IMR-90 (cell line): ENCODE results near the gene CES4A. TPM values are rescaled to one million over a fixed set of nuclear protein-coding genes. Genes with fewer than 3 reads are reported as not detected.
A peak's percentile ranks its signal among the peaks of the same experiment; 100 is the strongest.

Source experiments
- ATAC-seq: fragments of 200-7000 bp; cut with Tn5 transposase; 2 replicates; pipeline ENCODE4 v1.9.1; 2020; ENCODE audit warnings: low read depth, mild to moderate bottlenecking, moderate library complexity
- BruUV-seq: library from RNA; stranded (reverse); fragments of 400-500 nt; replicated peaks from 2 replicates; lab custom pipeline; 2021; lab: Mats Ljungman, UMichigan
- CTCF ChIA-PET: fragments of 300-600 bp; formaldehyde crosslinking; extraction: SDS; loops from one replicate; lab custom pipeline; 2021; ENCODE audit warnings: antibody characterized with exemption; lab: Yijun Ruan, JAX
- POLR2A ChIA-PET: fragments of 300-600 bp; sonication (Branson Sonifier 250); formaldehyde crosslinking; loops from one replicate; lab custom pipeline; 2022; ENCODE audit warnings: antibody characterized with exemption; ENCODE audit not compliant: unreplicated experiment; lab: Charles Lee
- DNase-seq: peaks from one replicate; pipeline ENCODE4 v3.0.0; 2013
- H2AFZ ChIP-seq: replicated peaks from 2 replicates; pipeline ENCODE3; 2013; ENCODE audit warnings: low read length, mild to moderate bottlenecking; ENCODE audit not compliant: poor library complexity
- H2AK5ac ChIP-seq: 2 replicates; pipeline ENCODE4 v1.6.1; 2013; ENCODE audit warnings: low read depth, low read length, inconsistent platforms
- H2AK9ac ChIP-seq: replicated peaks from 2 replicates; pipeline ENCODE3; 2013; ENCODE audit warnings: mild to moderate bottlenecking, low read depth, low read length, moderate library complexity; ENCODE audit not compliant: poor library complexity
- H2BK120ac ChIP-seq: 2 replicates; pipeline ENCODE4 v1.6.1; 2013; ENCODE audit warnings: low read depth, low read length, inconsistent platforms
- H2BK15ac ChIP-seq: 3 replicates; pipeline ENCODE4 v1.6.1; 2013; ENCODE audit warnings: low read depth, low read length, inconsistent platforms
- H2BK20ac ChIP-seq: 2 replicates; pipeline ENCODE4 v1.6.1; 2013; ENCODE audit warnings: low read depth, mild to moderate bottlenecking, inconsistent platforms, low read length, moderate library complexity
- H2BK5ac ChIP-seq: 2 replicates; pipeline ENCODE4 v1.6.1; 2013; ENCODE audit warnings: mild to moderate bottlenecking, low read depth, low read length, inconsistent platforms; ENCODE audit not compliant: poor library complexity, severe bottlenecking
- H3K14ac ChIP-seq: replicated peaks from 2 replicates; pipeline ENCODE4 v1.6.1; 2013; ENCODE audit warnings: low read depth, low read length, inconsistent platforms
- H3K18ac ChIP-seq: 2 replicates; pipeline ENCODE4 v1.6.1; 2013; ENCODE audit warnings: low read depth, low read length, control low read depth
- H3K23ac ChIP-seq: 2 replicates; pipeline ENCODE4 v1.6.1; 2013; ENCODE audit warnings: low read depth, low read length, inconsistent platforms
- H3K27ac ChIP-seq: 2 replicates; pipeline ENCODE4 v1.5.1; 2013; ENCODE audit warnings: mild to moderate bottlenecking, control low read depth, low read length; ENCODE audit not compliant: insufficient read depth
- H3K27me3 ChIP-seq: 2 replicates; pipeline ENCODE4 v1.6.1; 2013; ENCODE audit warnings: low read length; ENCODE audit not compliant: control insufficient read depth, insufficient read depth
- H3K36me3 ChIP-seq: 2 replicates; pipeline ENCODE4 v1.6.1; 2013; ENCODE audit warnings: low read length, mixed read lengths; ENCODE audit not compliant: control insufficient read depth, insufficient read depth
- H3K4ac ChIP-seq: 2 replicates; pipeline ENCODE4 v1.6.1; 2013; ENCODE audit warnings: low read depth, low read length, inconsistent platforms
- H3K4me1 ChIP-seq: 2 replicates; pipeline ENCODE4 v1.6.1; 2013; ENCODE audit warnings: low read length, mixed read lengths; ENCODE audit not compliant: control insufficient read depth, insufficient read depth
- H3K4me2 ChIP-seq: 2 replicates; pipeline ENCODE4 v1.6.1; 2013; ENCODE audit warnings: low read depth, mild to moderate bottlenecking, control low read depth, low read length, moderate library complexity
- H3K4me3 ChIP-seq: 2 replicates; pipeline ENCODE4 v1.5.1; 2013; ENCODE audit warnings: low read depth, mild to moderate bottlenecking, control low read depth, low read length, moderate library complexity; ENCODE audit not compliant: insufficient read depth
- H3K56ac ChIP-seq: 2 replicates; pipeline ENCODE4 v1.6.1; 2013; ENCODE audit warnings: low read length, inconsistent platforms; ENCODE audit not compliant: insufficient read depth; ENCODE audit errors: extremely low read depth
- H3K79me1 ChIP-seq, 2 experiments: 2 replicates each; pipeline ENCODE4 v1.6.1; 2013; ENCODE audit warnings: low read length in 2 of 2, inconsistent platforms in 1 of 2, low read depth in 1 of 2
- H3K9ac ChIP-seq: 2 replicates; pipeline ENCODE4 v1.6.1; 2013; ENCODE audit warnings: low read depth, low read length, control low read depth
- H3K9me1 ChIP-seq: 2 replicates; pipeline ENCODE4 v1.6.1; 2013; ENCODE audit warnings: low read length, inconsistent platforms; ENCODE audit not compliant: insufficient read depth
- H3K9me3 ChIP-seq: 2 replicates; pipeline ENCODE4 v1.6.1; 2013; ENCODE audit warnings: low read length; ENCODE audit not compliant: control insufficient read depth, insufficient read depth
- H4K20me1 ChIP-seq: 2 replicates; pipeline ENCODE4 v1.6.1; 2013; ENCODE audit warnings: low read length, inconsistent platforms; ENCODE audit not compliant: insufficient read depth
- H4K5ac ChIP-seq: 2 replicates; pipeline ENCODE4 v1.6.1; 2013; ENCODE audit warnings: mild to moderate bottlenecking, low read depth, low read length, control low read depth
- H4K8ac ChIP-seq, 2 experiments: 2 replicates each; pipeline ENCODE4 v1.6.1; 2013; ENCODE audit warnings: low read depth in 2 of 2, low read length in 2 of 2, control low read depth in 1 of 2, inconsistent platforms in 1 of 2
- H4K91ac ChIP-seq: 2 replicates; pipeline ENCODE4 v1.6.1; 2013; ENCODE audit warnings: low read depth, low read length, inconsistent platforms; ENCODE audit not compliant: insufficient read depth
- BHLHE40 ChIP-seq: fragments of 150-350 bp; IDR thresholded peaks from 2 replicates; pipeline ENCODE4 v1.6.1; 2016; ENCODE audit warnings: mild to moderate bottlenecking, low read depth, low read length
- CEBPB ChIP-seq: IDR thresholded peaks from 2 replicates; pipeline ENCODE4 v1.6.1; 2012; ENCODE audit warnings: low read depth, low read length, improper control_type of control experiment
- CHD1 ChIP-seq: IDR thresholded peaks from 2 replicates; pipeline ENCODE4 v1.6.1; 2012; ENCODE audit warnings: low read depth, low read length, improper control_type of control experiment
- FOS ChIP-seq: fragments of 150-350 bp; IDR thresholded peaks from 2 replicates; pipeline ENCODE4 v1.6.1; 2016; ENCODE audit warnings: low read depth, low read length
- MAFK ChIP-seq: IDR thresholded peaks from 2 replicates; pipeline ENCODE4 v1.6.1; 2012; ENCODE audit warnings: low read depth, low read length, improper control_type of control experiment
- MAZ ChIP-seq: IDR thresholded peaks from 2 replicates; pipeline ENCODE4 v1.6.1; 2012; ENCODE audit warnings: low read depth, mild to moderate bottlenecking, low read length, improper control_type of control experiment, moderate library complexity, borderline replicate concordance
- MXI1 ChIP-seq: IDR thresholded peaks from 2 replicates; pipeline ENCODE4 v1.6.1; 2012; ENCODE audit warnings: low read depth, mild to moderate bottlenecking, low read length, moderate library complexity, borderline replicate concordance
- RAD21 ChIP-seq: IDR thresholded peaks from 2 replicates; pipeline ENCODE4 v1.6.1; 2012; ENCODE audit warnings: low read length, improper control_type of control experiment
- RCOR1 ChIP-seq: IDR thresholded peaks from 2 replicates; pipeline ENCODE4 v1.6.1; 2012; ENCODE audit warnings: mild to moderate bottlenecking, low read length, improper control_type of control experiment; ENCODE audit not compliant: insufficient replicate concordance
- RFX5 ChIP-seq: IDR thresholded peaks from 2 replicates; pipeline ENCODE4 v1.8.0; 2012; ENCODE audit warnings: low read depth, mild to moderate bottlenecking, low read length, moderate library complexity
- USF2 ChIP-seq: fragments of 150-350 bp; IDR thresholded peaks from 2 replicates; pipeline ENCODE4 v1.6.1; 2017; ENCODE audit warnings: mild to moderate bottlenecking, antibody characterized with exemption, low read length, low read depth
- WGBS, 2 experiments: methylation state at CpG; one replicate each; pipeline versions ENCODE4 v1.1.5 to v1.1.7; 2013; ENCODE audit warnings: missing lambda C conversion rate in 2 of 2; ENCODE audit not compliant: insufficient read length in 1 of 2; ENCODE audit errors: extremely low coverage in 2 of 2; 5-methylcytosine and 5-hydroxymethylcytosine counted together
- dilution Hi-C: fragments of 300-500 bp; cut with HindIII; formaldehyde crosslinking; loops from one replicate; pipeline ENCODE4 v1.14.3; 2018; ENCODE audit warnings: low sequenced_read_pairs; ENCODE audit not compliant: unreplicated experiment
- in situ Hi-C: fragments of 300-500 bp; cut with MboI; formaldehyde crosslinking; loops from 3 replicates; pipeline ENCODE4 v1.14.3; 2019; ENCODE audit warnings: low sequenced_read_pairs, inconsistent platforms, mixed read lengths
- intact Hi-C: fragments of 100-400 bp; cut with micrococcal nuclease; formaldehyde crosslinking; loops from 2 replicates; pipeline ENCODE4 v1.10.0; 2022
- polyA plus RNA-seq, 3 experiments: library from polyadenylated mRNA; depleted of rRNA; stranded (reverse); fragments of >200 nt; gene quantifications; 2 replicates each; pipeline ENCODE4 v1.2.3, GENCODE V29; 2012; ENCODE audit warnings: low replicate concordance in 1 of 3
- total RNA-seq: library from RNA; depleted of rRNA; stranded (reverse); fragments of >200 nt; gene quantifications from 2 replicates; pipeline ENCODE4 v1.2.3, GENCODE V29; 2012
- TF ChIP-seq, protein P1 (sequence below): fragments of 150-350 bp; IDR thresholded peaks from 2 replicates; pipeline ENCODE4 v1.6.1; 2016; ENCODE audit warnings: low read depth, mild to moderate bottlenecking, low read length, moderate library complexity, borderline replicate concordance

CES4A gene
- total and polyA plus RNA-seq, 2 of the 4 experiments (the other 2 are of a cell fraction), result 0.72 to 4.7 TPM

DNA sequence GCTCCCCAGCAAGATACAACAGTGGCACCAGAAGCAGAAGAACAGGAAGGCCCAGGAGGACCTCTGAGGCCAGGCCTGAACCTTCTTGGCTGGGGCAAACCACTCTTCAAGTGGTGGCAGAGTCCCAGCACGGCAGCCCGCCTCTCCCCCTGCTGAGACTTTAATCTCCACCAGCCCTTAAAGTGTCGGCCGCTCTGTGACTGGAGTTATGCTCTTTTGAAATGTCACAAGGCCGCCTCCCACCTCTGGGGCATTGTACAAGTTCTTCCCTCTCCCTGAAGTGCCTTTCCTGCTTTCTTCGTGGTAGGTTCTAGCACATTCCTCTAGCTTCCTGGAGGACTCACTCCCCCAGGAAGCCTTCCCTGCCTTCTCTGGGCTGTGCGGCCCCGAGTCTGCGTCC lies 15.4 kb upstream of the CES4A start:
- Histone ChIP-seq H3K27ac (no peak overlapping the region), H3K27me3 (peaks cover 5% of the 10 kb centered on the region; the same call in 1 of the 2 replicates), H4K5ac (no peak overlapping the region), H4K8ac (no peak overlapping the region), H3K56ac (no peak overlapping the region), H2BK20ac (no peak overlapping the region), H3K9ac (no peak overlapping the region), H3K4me3 (no peak overlapping the region), H2AK9ac (peak overlapping the region; percentile 61), H3K14ac (no peak overlapping the region), H2AK5ac (no peak overlapping the region), H3K18ac (no peak overlapping the region), H3K9me1 (no peaks in the 10 kb centered on the region), H3K79me1 (no peaks in the 10 kb centered on the region), H3K36me3 (no peaks in the 10 kb centered on the region), H3K4me2 (no peak overlapping the region), H4K20me1 (no peaks in the 10 kb centered on the region), H2AFZ (no peak overlapping the region), H3K9me3 (no peaks in the 10 kb centered on the region), H2BK120ac (no peak overlapping the region), H2BK15ac (no peak overlapping the region), H4K91ac (no peak overlapping the region), H3K4me1 (no peaks in the 10 kb centered on the region; the same call in 1 of the 2 replicates), H3K4ac (no peak overlapping the region), H2BK5ac (no peak overlapping the region), H3K23ac (no peak overlapping the region)
- dilution Hi-C loops (no loop called here), intact Hi-C loops (no loop called here), in situ Hi-C loops (no loop called here)
- POLR2A ChIA-PET, result no interaction called here
- CTCF ChIA-PET, result no interaction called here
- ATAC-seq (no peak), DNase-seq (no peak)
- no TSS peak for BruUV-seq
- no peak for TF ChIP-seq FOS
- TF ChIP-seq RFX5, result no peak
- TF ChIP-seq BHLHE40, result no peak
- TF ChIP-seq MAZ, result no peak
- no peak for TF ChIP-seq RCOR1
- TF ChIP-seq, protein P1, sequence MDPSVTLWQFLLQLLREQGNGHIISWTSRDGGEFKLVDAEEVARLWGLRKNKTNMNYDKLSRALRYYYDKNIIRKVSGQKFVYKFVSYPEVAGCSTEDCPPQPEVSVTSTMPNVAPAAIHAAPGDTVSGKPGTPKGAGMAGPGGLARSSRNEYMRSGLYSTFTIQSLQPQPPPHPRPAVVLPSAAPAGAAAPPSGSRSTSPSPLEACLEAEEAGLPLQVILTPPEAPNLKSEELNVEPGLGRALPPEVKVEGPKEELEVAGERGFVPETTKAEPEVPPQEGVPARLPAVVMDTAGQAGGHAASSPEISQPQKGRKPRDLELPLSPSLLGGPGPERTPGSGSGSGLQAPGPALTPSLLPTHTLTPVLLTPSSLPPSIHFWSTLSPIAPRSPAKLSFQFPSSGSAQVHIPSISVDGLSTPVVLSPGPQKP, result no peak
- TF ChIP-seq MAFK, result no peak
- no peak for TF ChIP-seq RAD21
- TF ChIP-seq MXI1, result no peak
- no peak for TF ChIP-seq CHD1
- no peak for TF ChIP-seq USF2
- no peak for TF ChIP-seq CEBPB
- WGBS, 2 experiments, result 17% methylated on average over 2 of the region's 9 CpGs; no CpG with 5 or more reads in 1 of the 2 experiments
